Mucosa of rectum (tissue), 2 donors: ENCODE data around the gene CGB1.

Experiments
- H3K27ac ChIP-seq, 2 donors: one replicate each; pipeline ENCODE4 v1.7.0; 2013; ENCODE audit warnings: inconsistent platforms in 2 of 2, low read depth in 2 of 2, low read length in 2 of 2
- H3K27me3 ChIP-seq, 2 donors: one replicate each; pipeline ENCODE4 v1.7.0; 2013; ENCODE audit warnings: low read length in 2 of 2; ENCODE audit not compliant: control insufficient read depth in 2 of 2, insufficient read depth in 2 of 2
- H3K36me3 ChIP-seq, 2 donors: one replicate each; pipeline ENCODE4 v1.7.0; 2013; ENCODE audit warnings: low read length in 2 of 2; ENCODE audit not compliant: control insufficient read depth in 2 of 2, insufficient read depth in 2 of 2
- H3K4me1 ChIP-seq, 2 donors: one replicate each; pipeline ENCODE4 v1.7.0; 2013; ENCODE audit warnings: low read length in 2 of 2, mild to moderate bottlenecking in 1 of 2; ENCODE audit not compliant: control insufficient read depth in 2 of 2, insufficient read depth in 2 of 2
- H3K4me3 ChIP-seq, 2 donors: one replicate each; pipeline ENCODE4 v1.7.0; 2013; ENCODE audit warnings: low read length in 2 of 2
- H3K9ac ChIP-seq, 2 donors: one replicate each; pipeline ENCODE4 v1.7.0; 2013; ENCODE audit warnings: low read length in 2 of 2, low read depth in 1 of 2, mild to moderate bottlenecking in 1 of 2
- H3K9me3 ChIP-seq, 2 donors: one replicate each; pipeline ENCODE4 v1.7.0; 2013; ENCODE audit warnings: low read length in 2 of 2; ENCODE audit not compliant: control insufficient read depth in 2 of 2
- donor health status: healthy.
- donor health status: Normal muscosa, but diverticular disease.

CGB1 gene

DNA sequence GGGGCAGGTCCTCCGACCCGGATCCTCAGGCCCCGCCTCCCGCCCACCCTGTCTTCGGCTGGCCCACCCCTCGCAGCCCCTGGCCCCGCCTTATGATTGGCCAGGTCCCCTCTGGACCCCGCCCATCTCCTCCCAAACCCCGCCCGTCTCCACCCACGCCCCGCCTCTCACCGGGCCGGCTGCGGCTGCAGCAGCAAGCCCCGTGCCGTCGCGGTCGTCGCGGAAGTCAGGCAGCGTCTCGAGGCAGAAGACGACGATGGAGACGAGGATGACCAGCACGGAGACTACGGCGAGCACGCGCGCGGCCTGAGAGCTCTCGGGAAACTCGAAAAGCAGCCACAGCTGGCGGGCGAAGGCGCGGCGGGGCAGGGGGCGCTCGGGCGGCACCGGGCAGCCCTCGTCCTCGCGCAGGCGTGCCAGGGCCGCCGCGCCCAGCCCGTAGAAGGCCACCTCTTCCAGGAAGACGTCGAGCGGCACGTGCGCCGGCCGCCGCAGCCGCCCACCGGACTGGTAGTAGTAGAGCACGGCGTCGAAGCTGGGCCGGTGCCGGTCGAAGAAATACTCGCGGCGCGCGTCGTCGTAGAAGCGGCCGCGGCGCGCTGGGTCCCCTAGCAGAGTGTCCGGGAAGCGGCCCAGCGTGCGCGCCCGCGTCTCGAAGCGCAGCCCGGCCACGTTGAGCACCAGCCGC is 35.3 kb upstream of the CGB1 start:
- Histone ChIP-seq H3K9ac (no peak overlapping the region), H3K27ac (no peak overlapping the region), H3K9me3 (no peaks in the 10 kb centered on the region), H3K4me1 (no peaks in the 10 kb centered on the region), H3K36me3 (no peaks in the 10 kb centered on the region), H3K27me3 (peaks cover 24 to 25% of the 10 kb centered on the region in 2 donors), H3K4me3 (no peak overlapping the region)

DNA sequence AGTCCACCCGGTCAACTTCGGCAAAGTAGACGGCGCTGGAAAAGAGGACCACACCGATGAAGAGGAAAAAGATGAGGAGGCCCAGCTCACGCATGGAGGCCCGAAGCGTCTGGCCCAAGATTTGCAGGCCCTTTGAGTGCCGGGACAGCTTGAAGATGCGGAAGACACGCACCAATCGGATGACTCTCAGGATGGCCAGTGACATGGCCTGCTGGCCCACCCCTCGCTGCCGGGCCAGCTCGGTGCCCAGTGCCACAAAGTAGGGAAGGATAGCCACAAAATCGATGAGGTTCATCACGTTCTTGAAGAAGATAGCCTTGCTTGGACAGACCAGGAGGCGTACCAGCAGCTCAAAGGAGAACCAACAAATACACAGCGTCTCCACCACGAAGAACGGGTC is 33.7 kb upstream of the CGB1 start:
- Histone ChIP-seq H3K9me3 (no peaks in the 10 kb centered on the region), H3K4me3 (no peak overlapping the region), H3K36me3 (no peaks in the 10 kb centered on the region), H3K27ac (no peak overlapping the region), H3K4me1 (no peaks in the 10 kb centered on the region), H3K27me3 (peaks cover 37 to 39% of the 10 kb centered on the region in 2 donors), H3K9ac (no peak overlapping the region)

DNA sequence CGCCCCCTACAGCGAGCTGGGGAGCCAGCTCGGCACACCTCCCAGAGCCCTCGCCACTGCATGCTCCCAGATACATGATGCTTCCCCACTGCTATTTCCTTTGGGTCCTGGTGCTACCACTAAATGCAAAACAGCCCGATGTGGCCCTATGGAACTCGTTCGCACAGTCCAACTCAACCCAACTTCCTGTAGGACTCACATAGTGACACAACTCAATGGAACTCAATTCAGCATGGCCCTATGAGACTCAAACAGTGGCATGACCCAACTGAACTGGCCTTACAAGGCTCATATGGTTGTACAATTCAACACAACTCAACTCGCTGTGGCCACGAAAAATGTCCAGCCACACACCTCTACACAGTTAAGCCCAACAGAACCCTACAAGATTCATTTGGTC is 32.3 kb upstream of the CGB1 start:
- no peak overlapping the region for H3K27ac ChIP-seq
- H3K36me3 ChIP-seq, result no peaks in the 10 kb centered on the region
- H3K4me3 ChIP-seq, result no peak overlapping the region
- H3K4me1 ChIP-seq, result no peaks in the 10 kb centered on the region
- H3K9ac ChIP-seq, result no peak overlapping the region
- no peaks in the 10 kb centered on the region for H3K9me3 ChIP-seq
- H3K27me3 ChIP-seq, result peaks cover 41 to 46% of the 10 kb centered on the region in 2 donors

DNA sequence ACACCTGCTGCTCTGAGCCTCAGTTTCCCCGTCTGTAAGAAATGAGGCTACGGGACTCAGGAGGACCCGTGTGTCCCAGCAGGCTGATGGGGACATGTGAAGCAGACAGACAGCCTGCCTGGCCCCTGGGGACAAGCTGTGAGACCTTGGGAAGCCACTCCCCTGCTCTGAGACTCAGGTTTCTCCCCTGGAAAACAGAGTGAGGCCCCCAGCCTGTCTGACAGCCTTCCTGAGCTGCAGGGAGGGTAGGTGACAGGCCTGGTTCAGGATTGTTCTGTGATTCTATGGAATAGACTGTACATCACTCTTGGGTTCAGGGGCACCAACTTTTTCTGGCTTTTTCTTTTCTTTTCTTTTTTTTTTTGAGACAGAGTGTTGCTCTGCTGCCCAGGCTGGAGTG is 30.9 kb upstream of the CGB1 start:
- Histone ChIP-seq H3K4me1 (no peaks in the 10 kb centered on the region), H3K27ac (no peak overlapping the region), H3K4me3 (no peak overlapping the region), H3K9me3 (no peaks in the 10 kb centered on the region), H3K9ac (no peak overlapping the region), H3K36me3 (no peaks in the 10 kb centered on the region), H3K27me3 (peaks cover 31 to 38% of the 10 kb centered on the region in 2 donors)

DNA sequence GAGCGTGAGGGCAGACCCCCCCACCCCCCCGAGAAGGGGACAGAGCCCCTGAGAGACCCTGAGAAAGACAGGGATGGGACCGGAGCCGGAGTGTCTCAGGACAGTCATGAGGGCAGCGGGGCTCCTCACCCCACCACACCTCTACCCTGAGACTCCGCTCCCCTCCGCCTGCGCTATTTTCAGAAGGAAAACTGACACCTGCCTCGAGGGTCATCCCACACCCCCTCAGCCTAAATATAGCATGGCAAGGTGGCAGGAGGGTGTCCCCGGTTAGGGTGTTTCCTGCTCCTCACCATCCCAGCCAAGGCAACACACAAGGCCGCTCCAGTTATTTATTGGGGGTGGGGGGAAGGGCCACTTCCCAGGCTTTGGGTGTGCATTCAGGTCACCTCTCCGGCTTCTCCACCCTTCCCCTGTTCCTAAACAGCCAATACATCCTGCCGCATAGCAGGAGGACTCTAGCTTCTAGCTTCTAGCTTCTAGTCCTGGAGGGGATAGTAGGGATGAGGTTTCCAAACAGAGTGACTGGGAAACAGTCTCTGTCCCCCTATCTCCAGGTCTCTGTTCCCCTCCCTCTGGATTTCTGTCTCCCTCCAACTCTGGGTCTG is 29.3 kb upstream of the CGB1 start:
- Histone ChIP-seq H3K4me1 (no peaks in the 10 kb centered on the region), H3K27me3 (peaks cover 33 to 35% of the 10 kb centered on the region in 2 donors)

DNA sequence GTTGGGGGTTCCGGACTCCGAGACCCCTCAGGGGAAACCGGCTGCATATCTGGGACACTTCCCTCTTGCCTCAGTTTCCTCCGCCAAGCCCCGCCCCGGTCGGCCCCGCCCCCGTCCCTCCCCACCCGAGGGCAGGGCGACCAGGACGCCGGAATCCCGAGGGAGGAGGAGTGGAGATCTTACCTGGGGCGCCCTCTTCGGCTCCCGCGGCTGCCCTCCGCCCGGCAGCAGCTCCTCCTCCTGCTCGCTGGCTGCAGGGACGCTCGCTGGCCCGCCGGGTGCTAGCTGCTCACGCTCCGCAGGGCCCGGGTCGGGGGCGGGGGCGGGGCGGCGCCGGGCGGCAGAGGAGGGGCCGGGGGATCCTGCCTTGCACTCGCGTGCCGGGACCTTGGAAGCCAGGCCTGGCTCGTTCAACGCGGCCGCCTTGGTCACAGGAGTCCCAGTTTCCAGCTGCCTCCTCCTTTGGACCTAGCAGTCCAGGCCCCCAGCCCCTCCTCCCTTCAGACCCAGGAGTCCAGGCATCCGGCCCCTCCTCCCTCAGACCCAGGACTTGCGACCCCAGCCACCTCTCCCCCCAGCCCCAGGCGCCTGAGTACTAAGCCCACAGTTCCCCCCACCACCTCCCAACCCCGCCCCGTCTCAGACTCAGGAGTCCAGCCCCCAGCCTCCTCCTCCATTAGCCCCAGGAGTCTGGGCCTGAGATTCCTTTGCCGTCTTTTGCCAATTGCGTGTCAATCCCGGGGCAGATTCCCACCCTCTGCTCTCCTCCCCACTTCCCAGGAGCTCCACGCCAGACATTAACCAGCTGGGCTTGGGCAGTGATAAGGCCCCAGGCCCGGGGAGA is 28.3 kb upstream of the CGB1 start, which contains the start of gene NTF4:
TSS of gene NTF4 (minus strand) at position 51 of the 844 bp plus-strand sequence. CDS start 2,821 bp downstream, outside the sequence.
- Histone ChIP-seq H3K36me3 (no peaks in the 10 kb centered on the region), H3K9me3 (no peaks in the 10 kb centered on the region), H3K4me1 (no peaks in the 10 kb centered on the region), H3K27me3 (peaks cover 26 to 40% of the 10 kb centered on the region in 2 donors), H3K27ac (no peak within 1 kb of the TSS), H3K9ac (no peak within 1 kb of the TSS), H3K4me3 (no peak within 1 kb of the TSS)

More for the DNA sequence above, 29.3 kb upstream of the CGB1 start:
- Histone ChIP-seq H3K9me3 (no peaks in the 10 kb centered on the region), H3K4me3 (no peak overlapping the region), H3K9ac (no peak overlapping the region), H3K36me3 (no peaks in the 10 kb centered on the region), H3K27ac (no peak overlapping the region)

DNA sequence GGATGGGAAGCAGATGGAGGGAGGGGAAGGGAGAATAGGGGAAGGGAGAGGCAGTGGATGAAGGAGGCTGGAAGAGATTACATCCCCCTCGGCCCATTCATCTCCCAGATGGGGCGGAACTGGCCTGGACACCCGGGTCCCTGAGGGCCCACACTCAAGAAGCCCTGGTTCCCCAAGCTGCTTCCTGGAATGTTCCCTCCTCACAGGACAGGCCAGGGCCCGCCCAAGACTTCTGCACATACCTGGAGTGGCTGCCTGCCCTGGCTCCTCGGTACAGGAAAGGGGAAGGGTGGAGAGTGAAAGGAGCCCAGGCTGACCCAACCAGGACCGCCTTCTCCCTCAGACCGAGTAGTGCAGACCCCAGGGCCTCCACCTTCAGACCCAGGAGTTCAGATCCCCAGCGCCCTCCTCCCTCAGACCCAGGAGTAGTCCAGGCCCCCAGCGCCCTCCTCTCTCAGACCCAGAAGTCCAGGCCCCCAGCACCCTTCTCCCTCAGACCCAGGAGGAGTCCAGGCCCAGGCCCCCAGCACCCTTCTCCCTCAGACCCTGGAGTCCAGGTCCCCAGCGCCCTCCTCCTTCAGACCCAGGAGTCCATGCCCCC is 27.4 kb upstream of the CGB1 start:
- Histone ChIP-seq H3K9ac (no peak overlapping the region), H3K27ac (no peak overlapping the region), H3K4me3 (no peak overlapping the region), H3K36me3 (no peaks in the 10 kb centered on the region), H3K9me3 (no peaks in the 10 kb centered on the region), H3K27me3 (peaks cover 26 to 45% of the 10 kb centered on the region in 2 donors), H3K4me1 (no peaks in the 10 kb centered on the region)

DNA sequence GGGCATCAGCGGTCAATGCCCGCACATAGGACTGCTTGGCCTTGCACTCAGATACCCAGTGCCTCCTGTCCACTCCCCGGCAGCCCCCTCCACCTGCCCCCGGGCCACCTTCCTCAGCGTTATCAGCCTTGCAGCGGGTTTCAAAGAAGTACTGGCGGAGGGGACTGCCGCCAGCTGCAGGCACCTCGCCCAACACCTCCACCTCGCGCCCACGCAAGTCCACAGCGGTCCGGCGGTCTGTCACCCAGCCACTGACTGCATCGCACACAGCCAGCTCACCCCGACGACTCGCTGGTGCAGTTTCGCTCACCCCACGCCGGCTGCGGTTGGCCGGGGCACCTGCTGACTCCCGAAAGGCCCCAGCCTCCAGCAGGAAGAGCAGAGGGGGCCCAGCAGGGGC is 24.8 kb upstream of the CGB1 start:
- H3K4me3 ChIP-seq, result no peak overlapping the region

DNA sequence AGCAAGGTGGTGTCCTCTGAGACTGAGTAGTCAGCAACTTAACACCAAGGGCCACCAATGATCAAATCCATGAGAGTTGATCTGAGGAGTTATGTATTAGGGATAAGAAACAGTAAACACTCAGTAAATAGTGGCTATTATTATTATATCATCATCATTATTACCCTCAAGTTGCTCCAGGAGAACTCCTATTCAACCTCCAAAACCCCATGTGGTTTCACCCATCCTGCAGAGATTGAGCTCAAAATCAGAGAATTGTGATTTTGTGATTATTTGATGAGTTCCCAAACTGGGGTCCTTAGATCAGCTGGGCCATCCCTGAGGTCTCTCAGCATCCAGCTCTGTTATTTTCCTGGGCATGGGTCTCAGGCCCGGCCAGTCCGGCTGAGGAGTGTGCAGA is 24.3 kb upstream of the CGB1 start:
- Histone ChIP-seq H3K27ac (no peak overlapping the region), H3K27me3 (peaks cover 27 to 40% of the 10 kb centered on the region in 2 donors), H3K4me3 (no peak overlapping the region), H3K36me3 (no peaks in the 10 kb centered on the region), H3K4me1 (peaks cover 10 to 19% of the 10 kb centered on the region in 2 donors), H3K9me3 (no peaks in the 10 kb centered on the region), H3K9ac (no peak overlapping the region)

More for the DNA sequence above, 24.8 kb upstream of the CGB1 start:
- H3K27ac ChIP-seq, result no peak overlapping the region
- H3K9ac ChIP-seq, result no peak overlapping the region
- no peaks in the 10 kb centered on the region for H3K9me3 ChIP-seq
- H3K27me3 ChIP-seq, result peaks cover 30 to 41% of the 10 kb centered on the region in 2 donors
- peaks cover 5 to 14% of the 10 kb centered on the region in 2 donors for H3K4me1 ChIP-seq
- no peaks in the 10 kb centered on the region for H3K36me3 ChIP-seq
